ENCODE data around the gene SPO11. TPM values are rescaled to one million over a fixed set of nuclear protein-coding genes. Genes with fewer than 3 reads are reported as not detected.

SPO11 gene
- total RNA-seq, 1 experiment from 2014 or later, result not detected

- TF ChIP-seq CTCF (conservative IDR thresholded peaks at IDR 0.05), result no peak
- no peaks in the 10 kb centered on the region for H3K4me1 ChIP-seq (ENCODE audit: insufficient read depth, low read length)
- H3K9ac ChIP-seq (ENCODE audit: extremely low read depth, insufficient read length, low read length), result no peak overlapping the region
- Mint-ChIP-seq H3K4me3 (no peak overlapping the region), H3K27ac (peak overlapping the region in 1 of 3 experiments; percentile 3; a peak in 1 of 7 replicates), H3K36me3 (ENCODE audit: insufficient read depth in 1 of 3, low read depth in 3 of 3) (no peaks in the 10 kb centered on the region), H3K27me3 (ENCODE audit: low read depth) (peaks cover 24% of the 10 kb centered on the region), H3K4me1 (peaks cover 30 to 41% of the 10 kb centered on the region in 2 experiments), H3K9me3 (no peaks in the 10 kb centered on the region)
- H3K18ac ChIP-seq (ENCODE audit: insufficient read length, low read depth, low read length), result no peak overlapping the region
- H4K91ac ChIP-seq (ENCODE audit: insufficient read length, low read depth, low read length), result no peak overlapping the region
- H3T11ph ChIP-seq (ENCODE audit: low read length), result no peak overlapping the region
- no peaks in the 10 kb centered on the region for H3K27me3 ChIP-seq (ENCODE audit: insufficient read depth, low read length)
- peak; percentile 62 for DNase-seq
- H3K27ac ChIP-seq (ENCODE audit: insufficient read length, low read depth, low read length), result no peak overlapping the region
- no peak overlapping the region for H3K4ac ChIP-seq (ENCODE audit: low read depth, low read length)
- H2BK120ac ChIP-seq (ENCODE audit: low read depth, low read length, poor library complexity, severe bottlenecking), result no peak overlapping the region
- H4K5ac ChIP-seq (ENCODE audit: insufficient read length, low read depth, low read length), result no peak overlapping the region
- H2BK15ac ChIP-seq (ENCODE audit: low read depth, low read length), result no peak overlapping the region
- H2BK20ac ChIP-seq (ENCODE audit: low read depth, low read length, poor library complexity, severe bottlenecking), result no peak overlapping the region
- H2BK12ac ChIP-seq (ENCODE audit: insufficient read length, low read depth, low read length), result no peak overlapping the region
- no peak overlapping the region for H3K56ac ChIP-seq (ENCODE audit: insufficient read length, low read depth, low read length)
- no peak overlapping the region for H2AK5ac ChIP-seq (ENCODE audit: insufficient read length, low read length)
- H3K23ac ChIP-seq (ENCODE audit: insufficient read length, low read depth, low read length), result no peak overlapping the region
- no peak overlapping the region for H2AFZ ChIP-seq (ENCODE audit: low read length)
- H4K8ac ChIP-seq (replicated peaks; ENCODE audit: insufficient read length, low read depth, low read length), result no peak overlapping the region
- H2BK5ac ChIP-seq (ENCODE audit: insufficient read length, low read length), result no peak overlapping the region
- H3K79me2 ChIP-seq (ENCODE audit: insufficient read depth, low read length), result no peaks in the 10 kb centered on the region
- no peak overlapping the region; the same call in 1 of the 2 replicates for H3K14ac ChIP-seq (ENCODE audit: insufficient read depth, low read length)
- H3K4me2 ChIP-seq (ENCODE audit: insufficient read depth, insufficient read length, low read length), result no peak overlapping the region
- no peaks in the 10 kb centered on the region for H3K9me3 ChIP-seq (ENCODE audit: control insufficient read depth, low read depth, low read length)
- H3K79me1 ChIP-seq (ENCODE audit: insufficient read depth, low read depth, low read length, poor library complexity, severe bottlenecking), result no peaks in the 10 kb centered on the region
- no CpG with 5 or more reads among the region's 8 CpGs for WGBS (ENCODE audit: extremely low coverage, insufficient read length, low lambda C conversion rate)
- H4K20me1 ChIP-seq (ENCODE audit: control insufficient read depth, insufficient read depth, insufficient read length), result no peaks in the 10 kb centered on the region
- no peaks in the 10 kb centered on the region for H3K23me2 ChIP-seq (ENCODE audit: insufficient read length, low read depth, low read length, poor library complexity, severe bottlenecking)
These were observed 2.7 kb upstream of the SPO11 start for GRCh38 chr20:57326667-57327455.

Measured in H9 (cell line).